HL-60 (cell line): Measurements from ENCODE around the gene IARS1.
A peak's percentile ranks its signal among the peaks of the same experiment; 100 is the strongest.

Experiments
- DNase-seq, 2 experiments: peaks; one replicate each; pipeline ENCODE4 v3.0.0-alpha.2; 2010 to 2020; ENCODE audit warnings: low read depth in 1 of 2, low spot score in 1 of 2
- H3K27ac ChIP-seq: fragments of 250-450 bp; sonication (Bioruptor Pico); replicated peaks from 2 replicates; pipeline ENCODE4 v1.5.1; 2020; ENCODE audit warnings: mild to moderate bottlenecking, moderate library complexity
- H3K27me3 ChIP-seq: fragments of 250-450 bp; sonication (Bioruptor Pico); 2 replicates; pipeline ENCODE4 v1.5.1; 2021; ENCODE audit warnings: mild to moderate bottlenecking, moderate library complexity; ENCODE audit not compliant: insufficient read depth, poor library complexity, severe bottlenecking
- H3K4me3 ChIP-seq: replicated peaks from 2 replicates; pipeline ENCODE4 v1.5.1; 2011; ENCODE audit warnings: mild to moderate bottlenecking, control low read depth, low read length; ENCODE audit not compliant: insufficient read depth
- GABPA ChIP-seq: IDR thresholded peaks from 2 replicates; pipeline ENCODE4 v1.6.1; 2012; ENCODE audit warnings: low read depth
- POLR2AphosphoS5 ChIP-seq: IDR thresholded peaks from 2 replicates; pipeline ENCODE4 v1.6.1; 2012; ENCODE audit warnings: low read depth
- SPI1 ChIP-seq: IDR thresholded peaks from 2 replicates; pipeline ENCODE4 v1.6.1; 2012; ENCODE audit warnings: low read depth, mild to moderate bottlenecking, borderline replicate concordance
- TF ChIP-seq, protein P1 (sequence below): IDR thresholded peaks from one replicate; pipeline ENCODE4 v1.5.1; 2011; ENCODE audit warnings: low read length, control low read depth, inconsistent platforms; ENCODE audit not compliant: insufficient read depth
- TF ChIP-seq, protein P2 (sequence below): IDR thresholded peaks from 2 replicates; pipeline ENCODE4 v1.6.1; 2012; ENCODE audit warnings: low read depth; ENCODE audit not compliant: insufficient replicate concordance

IARS1 gene

DNA sequence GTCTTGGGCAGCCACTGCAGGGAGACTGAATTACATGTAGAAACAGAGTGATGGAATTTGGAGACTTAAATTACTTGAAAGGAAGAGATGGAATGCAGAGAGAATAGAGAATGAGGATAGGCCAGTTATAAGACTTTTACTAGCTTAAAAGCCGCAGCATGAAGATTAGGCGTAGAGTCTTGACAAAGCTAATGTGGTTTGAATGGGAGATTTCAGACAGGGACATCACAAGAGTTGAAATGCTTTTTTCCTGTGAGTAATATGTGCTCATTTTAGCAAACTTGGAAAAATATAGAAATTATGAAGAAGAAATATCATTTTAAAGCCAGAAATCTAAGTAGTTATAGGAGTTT lies 39.8 kb upstream of the IARS1 start:
- no peak for DNase-seq
- Histone ChIP-seq H3K27me3 (no peaks in the 10 kb centered on the region), H3K27ac (no peak overlapping the region), H3K4me3 (no peak overlapping the region)
- TF ChIP-seq, protein P1, sequence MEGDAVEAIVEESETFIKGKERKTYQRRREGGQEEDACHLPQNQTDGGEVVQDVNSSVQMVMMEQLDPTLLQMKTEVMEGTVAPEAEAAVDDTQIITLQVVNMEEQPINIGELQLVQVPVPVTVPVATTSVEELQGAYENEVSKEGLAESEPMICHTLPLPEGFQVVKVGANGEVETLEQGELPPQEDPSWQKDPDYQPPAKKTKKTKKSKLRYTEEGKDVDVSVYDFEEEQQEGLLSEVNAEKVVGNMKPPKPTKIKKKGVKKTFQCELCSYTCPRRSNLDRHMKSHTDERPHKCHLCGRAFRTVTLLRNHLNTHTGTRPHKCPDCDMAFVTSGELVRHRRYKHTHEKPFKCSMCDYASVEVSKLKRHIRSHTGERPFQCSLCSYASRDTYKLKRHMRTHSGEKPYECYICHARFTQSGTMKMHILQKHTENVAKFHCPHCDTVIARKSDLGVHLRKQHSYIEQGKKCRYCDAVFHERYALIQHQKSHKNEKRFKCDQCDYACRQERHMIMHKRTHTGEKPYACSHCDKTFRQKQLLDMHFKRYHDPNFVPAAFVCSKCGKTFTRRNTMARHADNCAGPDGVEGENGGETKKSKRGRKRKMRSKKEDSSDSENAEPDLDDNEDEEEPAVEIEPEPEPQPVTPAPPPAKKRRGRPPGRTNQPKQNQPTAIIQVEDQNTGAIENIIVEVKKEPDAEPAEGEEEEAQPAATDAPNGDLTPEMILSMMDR, result no peak
- no peak for TF ChIP-seq GABPA
- TF ChIP-seq, protein P2, sequence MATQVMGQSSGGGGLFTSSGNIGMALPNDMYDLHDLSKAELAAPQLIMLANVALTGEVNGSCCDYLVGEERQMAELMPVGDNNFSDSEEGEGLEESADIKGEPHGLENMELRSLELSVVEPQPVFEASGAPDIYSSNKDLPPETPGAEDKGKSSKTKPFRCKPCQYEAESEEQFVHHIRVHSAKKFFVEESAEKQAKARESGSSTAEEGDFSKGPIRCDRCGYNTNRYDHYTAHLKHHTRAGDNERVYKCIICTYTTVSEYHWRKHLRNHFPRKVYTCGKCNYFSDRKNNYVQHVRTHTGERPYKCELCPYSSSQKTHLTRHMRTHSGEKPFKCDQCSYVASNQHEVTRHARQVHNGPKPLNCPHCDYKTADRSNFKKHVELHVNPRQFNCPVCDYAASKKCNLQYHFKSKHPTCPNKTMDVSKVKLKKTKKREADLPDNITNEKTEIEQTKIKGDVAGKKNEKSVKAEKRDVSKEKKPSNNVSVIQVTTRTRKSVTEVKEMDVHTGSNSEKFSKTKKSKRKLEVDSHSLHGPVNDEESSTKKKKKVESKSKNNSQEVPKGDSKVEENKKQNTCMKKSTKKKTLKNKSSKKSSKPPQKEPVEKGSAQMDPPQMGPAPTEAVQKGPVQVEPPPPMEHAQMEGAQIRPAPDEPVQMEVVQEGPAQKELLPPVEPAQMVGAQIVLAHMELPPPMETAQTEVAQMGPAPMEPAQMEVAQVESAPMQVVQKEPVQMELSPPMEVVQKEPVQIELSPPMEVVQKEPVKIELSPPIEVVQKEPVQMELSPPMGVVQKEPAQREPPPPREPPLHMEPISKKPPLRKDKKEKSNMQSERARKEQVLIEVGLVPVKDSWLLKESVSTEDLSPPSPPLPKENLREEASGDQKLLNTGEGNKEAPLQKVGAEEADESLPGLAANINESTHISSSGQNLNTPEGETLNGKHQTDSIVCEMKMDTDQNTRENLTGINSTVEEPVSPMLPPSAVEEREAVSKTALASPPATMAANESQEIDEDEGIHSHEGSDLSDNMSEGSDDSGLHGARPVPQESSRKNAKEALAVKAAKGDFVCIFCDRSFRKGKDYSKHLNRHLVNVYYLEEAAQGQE, result no peak
- TF ChIP-seq POLR2AphosphoS5, result no peak
- no peak for TF ChIP-seq SPI1

DNA sequence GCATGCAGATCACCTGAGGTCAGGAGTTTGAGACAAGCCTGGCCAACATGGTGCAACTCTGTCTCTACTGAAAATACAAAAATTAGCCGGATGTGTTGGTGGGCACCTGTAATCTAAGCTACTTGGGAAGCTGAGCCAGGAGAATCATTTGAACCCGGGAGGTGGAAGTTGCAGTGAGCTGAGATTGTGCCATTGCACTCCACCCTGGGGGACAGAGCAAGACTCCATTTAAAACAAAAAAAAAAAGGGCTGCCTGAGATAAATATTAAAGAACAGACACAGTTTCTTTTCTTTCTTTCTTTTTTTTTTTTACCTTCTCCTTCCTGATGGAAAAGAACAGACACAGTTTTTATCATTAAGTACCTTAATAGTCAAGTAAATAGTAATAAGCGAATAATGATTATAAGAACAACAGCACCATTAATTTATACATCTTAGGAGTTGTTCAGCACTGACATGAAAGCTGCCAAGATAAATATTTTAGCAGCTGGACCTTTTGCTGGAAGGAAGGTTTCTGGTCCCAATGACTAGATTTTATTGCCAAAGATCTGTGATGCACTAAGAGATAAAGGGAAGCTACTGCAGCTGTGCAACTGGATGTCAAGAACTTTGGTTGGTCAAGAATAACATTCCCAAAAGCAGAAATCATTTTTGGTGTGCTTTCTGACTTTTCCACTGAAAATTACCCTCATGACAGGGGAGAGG lies 39.2 kb upstream of the IARS1 start:
- no peak overlapping the region for H3K4me3 ChIP-seq
- TF ChIP-seq, protein P1, result no peak
- TF ChIP-seq GABPA, result no peak
- TF ChIP-seq SPI1, result no peak
- no peak for TF ChIP-seq POLR2AphosphoS5
- TF ChIP-seq, protein P2, result no peak
- DNase-seq, result no peak
- no peaks in the 10 kb centered on the region for H3K27me3 ChIP-seq
- H3K27ac ChIP-seq, result no peak overlapping the region

DNA sequence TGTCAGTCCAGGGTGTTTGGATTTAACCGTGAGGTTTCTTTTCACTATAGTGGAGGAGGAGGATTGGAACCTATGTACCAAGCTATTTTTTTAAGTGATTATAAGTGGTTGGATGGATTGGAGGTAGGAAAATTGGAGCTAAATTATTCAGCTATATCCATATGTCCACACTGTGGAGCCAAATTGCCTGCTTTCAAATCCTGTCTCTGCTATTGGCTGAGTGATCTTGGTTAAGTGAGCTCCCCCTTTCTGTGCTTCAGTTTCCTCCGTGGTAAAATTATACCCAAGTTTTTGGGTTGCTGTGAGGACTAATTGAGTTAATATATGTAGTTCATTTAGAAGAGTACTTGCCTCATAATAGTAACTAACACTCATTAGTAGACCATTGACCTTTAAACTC lies 34.7 kb upstream of the IARS1 start:
- peak in 1 of 2 experiments; percentile 24 for DNase-seq
- H3K27me3 ChIP-seq, result no peaks in the 10 kb centered on the region
- H3K4me3 ChIP-seq, result no peak overlapping the region
- no peak overlapping the region for H3K27ac ChIP-seq
- TF ChIP-seq SPI1 (no peak), GABPA (no peak), POLR2AphosphoS5 (no peak)
- TF ChIP-seq, protein P1, result no peak
- TF ChIP-seq, protein P2, result no peak
